ENCODE results near the gene BMS1. TPM values are rescaled to one million over a fixed set of nuclear protein-coding genes. Genes with fewer than 3 reads are reported as not detected.

BMS1 gene
- total and polyA plus RNA-seq, 2 of the 8 experiments (the other 6 are each of a cell fraction or from before 2014, with no cell fraction given) = 3.7 to 34.6 TPM

GRCh38 chr10:42769673-42770072 lies 12.9 kb upstream of the BMS1 start (continued):
- TF ChIP-seq CHD7 (IDR thresholded peaks at IDR 0.05; ENCODE audit: insufficient replicate concordance, low read length) = no peak
- no peak for TF ChIP-seq SRF (IDR thresholded peaks at IDR 0.05; ENCODE audit: low read depth, low read length)
- TF ChIP-seq POU5F1 (IDR thresholded peaks at IDR 0.05; ENCODE audit: low read depth, low read length) = no peak
- no peak for TF ChIP-seq JUN (IDR thresholded peaks at IDR 0.05; ENCODE audit: low read depth, low read length)
- TF ChIP-seq SP4 (IDR thresholded peaks at IDR 0.05; ENCODE audit: low read length) = no peak
- no peak for TF ChIP-seq MAFK (IDR thresholded peaks at IDR 0.05; ENCODE audit: low read depth, low read length)
- TF ChIP-seq FOSL1 (IDR thresholded peaks at IDR 0.05; ENCODE audit: insufficient read depth, low read depth, low read length) = no peak
